Spleen (tissue), 11 donors: ENCODE data around the gene KATNAL1. TPM values are rescaled to one million over a fixed set of nuclear protein-coding genes. Genes with fewer than 3 reads are reported as not detected.

Source experiments
- DNase-seq: peaks from one replicate; pipeline ENCODE4 v3.0.0-alpha.2; 2020
- H3K27ac ChIP-seq, 8 donors: fragments of 200-600 bp; sonication (generic) in 7 of 8; 1 replicate in 4 of 8; 2 replicates in 4 of 8; pipeline versions ENCODE4 v1.5.0 to v1.8.0; 2016 to 2021; ENCODE audit warnings: inconsistent platforms in 4 of 8, mild to moderate bottlenecking in 4 of 8, moderate library complexity in 1 of 8
- H3K27me3 ChIP-seq, 7 donors: fragments of 200-600 bp; sonication (generic) in 6 of 7; replicated peaks in 1 of 7; 1 replicate in 4 of 7; 2 replicates in 3 of 7; pipeline versions ENCODE4 v1.5.0 to v1.8.0; 2016 to 2021; ENCODE audit warnings: inconsistent platforms in 3 of 7, mild to moderate bottlenecking in 1 of 7
- H3K36me3 ChIP-seq, 6 donors: fragments of 200-600 bp; sonication (generic) in 5 of 6; 1 replicate in 4 of 6; 2 replicates in 2 of 6; pipeline versions ENCODE4 v1.5.0 to v1.8.0; 2016 to 2021; ENCODE audit warnings: inconsistent platforms in 2 of 6
- H3K4me1 ChIP-seq, 6 donors: fragments of 200-600 bp; sonication (generic) in 5 of 6; 1 replicate in 3 of 6; 2 replicates in 3 of 6; pipeline versions ENCODE4 v1.5.0 to v1.8.0; 2016 to 2021; ENCODE audit warnings: inconsistent platforms in 3 of 6
- H3K4me3 ChIP-seq, 8 donors: fragments of 200-600 bp; sonication (generic) in 7 of 8; 1 replicate in 4 of 8; 2 replicates in 4 of 8; pipeline versions ENCODE4 v1.5.0 to v1.8.0; 2016 to 2021; ENCODE audit warnings: inconsistent platforms in 4 of 8, mild to moderate bottlenecking in 4 of 8, moderate library complexity in 2 of 8
- H3K9me3 ChIP-seq, 8 donors: fragments of 200-600 bp; sonication (generic) in 7 of 8; 1 replicate in 4 of 8; 2 replicates in 4 of 8; pipeline versions ENCODE4 v1.5.0 to v1.8.0; 2016 to 2021; ENCODE audit warnings: inconsistent platforms in 4 of 8
- POLR2A ChIP-seq, 3 donors: fragments of 450-650 bp; IDR thresholded peaks; one replicate each; pipeline ENCODE4 v1.5.1; 2017; ENCODE audit warnings: antibody characterized with exemption in 3 of 3, mild to moderate bottlenecking in 1 of 3
- POLR2AphosphoS5 ChIP-seq, 3 donors: sonication (generic); formaldehyde crosslinking; IDR thresholded peaks; one replicate each; pipeline ENCODE4 v1.5.1; 2017; ENCODE audit warnings: antibody characterized with exemption in 3 of 3
- WGBS, 5 donors: extraction: QIAGEN DNeasy Blood & Tissue Kit in 3 of 5; methylation state at CpG; one replicate each; pipeline versions ENCODE4 v1.1.5 to v1.1.7; 2013 to 2018; 5-methylcytosine and 5-hydroxymethylcytosine counted together
- intact Hi-C: fragments of 100-400 bp; cut with DNase I; formaldehyde crosslinking; loops from one replicate; pipeline ENCODE4 v1.15.0; 2023; ENCODE audit warnings: low total_unique reads
- polyA plus RNA-seq, 3 donors: library from polyadenylated mRNA; stranded (reverse); fragments of 200-250 nt; gene quantifications; one replicate each; pipeline ENCODE4 v1.2.1, GENCODE V29; 2013
- total RNA-seq, 7 donors: library from RNA; depleted of rRNA in 3 of 7; stranded (reverse); fragments of >200 nt in 3 of 7; fragmentation: NEBNext Ultra II Directional in 4 of 7; extraction: Animal tissue kit (Norgen Biotek cat#: 25700) in 4 of 7; gene quantifications; one replicate each; pipeline versions ENCODE4 v1.1.0 to v1.2.1, GENCODE V29; 2016 to 2021
- TF ChIP-seq, protein P1 (sequence below), 11 experiments: fragments of 200-600 bp in 7 of 11; fragments of 450-650 bp in 4 of 11; sonication (generic) in 4 of 11; IDR thresholded peaks in 8 of 11; conservative IDR thresholded peaks in 3 of 11; 1 replicate in 7 of 11; 2 replicates in 4 of 11; pipeline versions ENCODE4 v1.4.0 to v1.8.0; 2016 to 2021; ENCODE audit warnings: antibody characterized with exemption in 11 of 11, inconsistent platforms in 4 of 11, mild to moderate bottlenecking in 1 of 11
- donor health status: healthy with polysubstance abuse.
- donor health status: DM: no; HTN: no; CAD: no; lungs with moderate emphysema.
- donor health status: DM: no; HTN: no; CAD: no.
- donor health status: Bipolar disorder and iron deficiency.
- donor health status: healthy.
- donor health status: DM: no; HTN: no; CAD: no.
- donor health status: DM: yes; HTN: yes; CAD: no.

Gene KATNAL1
- total and polyA plus RNA-seq, 10 donors = 0.78 to 17.6 (median 9.5) TPM

- Histone ChIP-seq H3K27me3 (no peaks in the 10 kb centered on the region), H3K36me3 (peaks cover 0 to 34% (median 0%) of the 10 kb centered on the region in 6 donors), H3K4me3 (no peak overlapping the region), H3K27ac (no peak overlapping the region), H3K4me1 (no peaks in the 10 kb centered on the region), H3K9me3 (no peaks in the 10 kb centered on the region)
- no peak for DNase-seq
- intact Hi-C loops = no loop called here
- 87 to 96% (median 93%) methylated on average over 3 of the region's 3 CpGs for WGBS, 5 donors
- no peak for TF ChIP-seq POLR2A (IDR thresholded peaks at IDR 0.05)
These were observed 102.8 kb downstream of the KATNAL1 start for GRCh38 chr13:30204564-30204963.

GRCh38 chr13:30196025-30196424, 111.3 kb downstream of the KATNAL1 start:
- no peaks in the 10 kb centered on the region for H3K27me3 ChIP-seq
- no peaks in the 10 kb centered on the region for H3K9me3 ChIP-seq
- no peak overlapping the region for H3K4me3 ChIP-seq
- TF ChIP-seq POLR2A (IDR thresholded peaks at IDR 0.05) = no peak
- TF ChIP-seq, protein P1, sequence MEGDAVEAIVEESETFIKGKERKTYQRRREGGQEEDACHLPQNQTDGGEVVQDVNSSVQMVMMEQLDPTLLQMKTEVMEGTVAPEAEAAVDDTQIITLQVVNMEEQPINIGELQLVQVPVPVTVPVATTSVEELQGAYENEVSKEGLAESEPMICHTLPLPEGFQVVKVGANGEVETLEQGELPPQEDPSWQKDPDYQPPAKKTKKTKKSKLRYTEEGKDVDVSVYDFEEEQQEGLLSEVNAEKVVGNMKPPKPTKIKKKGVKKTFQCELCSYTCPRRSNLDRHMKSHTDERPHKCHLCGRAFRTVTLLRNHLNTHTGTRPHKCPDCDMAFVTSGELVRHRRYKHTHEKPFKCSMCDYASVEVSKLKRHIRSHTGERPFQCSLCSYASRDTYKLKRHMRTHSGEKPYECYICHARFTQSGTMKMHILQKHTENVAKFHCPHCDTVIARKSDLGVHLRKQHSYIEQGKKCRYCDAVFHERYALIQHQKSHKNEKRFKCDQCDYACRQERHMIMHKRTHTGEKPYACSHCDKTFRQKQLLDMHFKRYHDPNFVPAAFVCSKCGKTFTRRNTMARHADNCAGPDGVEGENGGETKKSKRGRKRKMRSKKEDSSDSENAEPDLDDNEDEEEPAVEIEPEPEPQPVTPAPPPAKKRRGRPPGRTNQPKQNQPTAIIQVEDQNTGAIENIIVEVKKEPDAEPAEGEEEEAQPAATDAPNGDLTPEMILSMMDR (IDR thresholded peaks at IDR 0.05 in 8 of 11, conservative IDR thresholded peaks at IDR 0.05 in 3 of 11) = no peak
- no peak overlapping the region for H3K27ac ChIP-seq
- H3K36me3 ChIP-seq = peaks cover 0 to 3% (median 0%) of the 10 kb centered on the region in 6 donors
- DNase-seq = no peak
- no peaks in the 10 kb centered on the region for H3K4me1 ChIP-seq
- intact Hi-C loops = no loop called here
- 76 to 88% (median 83%) methylated on average over 3 of the region's 3 CpGs for WGBS, 5 donors

GRCh38 chr13:30194906-30195305, 112.4 kb downstream of the KATNAL1 start:
- H3K27me3 ChIP-seq = no peaks in the 10 kb centered on the region
- 87 to 93% (median 92%) methylated on average over 7 of the region's 7 CpGs for WGBS, 5 donors
- DNase-seq = no peak
- intact Hi-C loops = no loop called here
- H3K27ac ChIP-seq = no peak overlapping the region
- H3K4me3 ChIP-seq = no peak overlapping the region
- no peaks in the 10 kb centered on the region for H3K4me1 ChIP-seq
- TF ChIP-seq POLR2AphosphoS5 (IDR thresholded peaks at IDR 0.05) (no peak), POLR2A (IDR thresholded peaks at IDR 0.05) (no peak)
- TF ChIP-seq, protein P1 (IDR thresholded peaks at IDR 0.05 in 8 of 11, conservative IDR thresholded peaks at IDR 0.05 in 3 of 11) = no peak
- H3K9me3 ChIP-seq = no peaks in the 10 kb centered on the region
- H3K36me3 ChIP-seq = peaks cover 0 to 3% (median 0%) of the 10 kb centered on the region in 6 donors

- peaks cover 0 to 3% (median 0%) of the 10 kb centered on the region in 6 donors for H3K36me3 ChIP-seq
- WGBS, 5 donors = 83 to 91% (median 86%) methylated on average over 11 of the region's 11 CpGs
- intact Hi-C loops = no loop called here
These were observed 113.8 kb downstream of the KATNAL1 start for GRCh38 chr13:30193279-30194234.

More at GRCh38 chr13:30193279-30194234, 113.8 kb downstream of the KATNAL1 start:
- no peaks in the 10 kb centered on the region for H3K4me1 ChIP-seq
- no peak for DNase-seq
- no peaks in the 10 kb centered on the region for H3K9me3 ChIP-seq
- H3K27ac ChIP-seq = no peak overlapping the region
- H3K4me3 ChIP-seq = no peak overlapping the region
- TF ChIP-seq, protein P1 (IDR thresholded peaks at IDR 0.05 in 8 of 11, conservative IDR thresholded peaks at IDR 0.05 in 3 of 11) = no peak
- TF ChIP-seq POLR2AphosphoS5 (IDR thresholded peaks at IDR 0.05) (no peak), POLR2A (IDR thresholded peaks at IDR 0.05) (no peak)
- no peaks in the 10 kb centered on the region for H3K27me3 ChIP-seq
